ENCODE measurements around the gene TOP3A. TPM values are rescaled to one million over a fixed set of nuclear protein-coding genes. Genes with fewer than 3 reads are reported as not detected.
A peak's percentile ranks its signal among the peaks of the same experiment; 100 is the strongest.
"Not testable (repeated sequence)": the region's sequence is repeated elsewhere in the genome, so short reads cannot be mapped to it uniquely, and the experiment has no call there.

The TOP3A gene, protein sequence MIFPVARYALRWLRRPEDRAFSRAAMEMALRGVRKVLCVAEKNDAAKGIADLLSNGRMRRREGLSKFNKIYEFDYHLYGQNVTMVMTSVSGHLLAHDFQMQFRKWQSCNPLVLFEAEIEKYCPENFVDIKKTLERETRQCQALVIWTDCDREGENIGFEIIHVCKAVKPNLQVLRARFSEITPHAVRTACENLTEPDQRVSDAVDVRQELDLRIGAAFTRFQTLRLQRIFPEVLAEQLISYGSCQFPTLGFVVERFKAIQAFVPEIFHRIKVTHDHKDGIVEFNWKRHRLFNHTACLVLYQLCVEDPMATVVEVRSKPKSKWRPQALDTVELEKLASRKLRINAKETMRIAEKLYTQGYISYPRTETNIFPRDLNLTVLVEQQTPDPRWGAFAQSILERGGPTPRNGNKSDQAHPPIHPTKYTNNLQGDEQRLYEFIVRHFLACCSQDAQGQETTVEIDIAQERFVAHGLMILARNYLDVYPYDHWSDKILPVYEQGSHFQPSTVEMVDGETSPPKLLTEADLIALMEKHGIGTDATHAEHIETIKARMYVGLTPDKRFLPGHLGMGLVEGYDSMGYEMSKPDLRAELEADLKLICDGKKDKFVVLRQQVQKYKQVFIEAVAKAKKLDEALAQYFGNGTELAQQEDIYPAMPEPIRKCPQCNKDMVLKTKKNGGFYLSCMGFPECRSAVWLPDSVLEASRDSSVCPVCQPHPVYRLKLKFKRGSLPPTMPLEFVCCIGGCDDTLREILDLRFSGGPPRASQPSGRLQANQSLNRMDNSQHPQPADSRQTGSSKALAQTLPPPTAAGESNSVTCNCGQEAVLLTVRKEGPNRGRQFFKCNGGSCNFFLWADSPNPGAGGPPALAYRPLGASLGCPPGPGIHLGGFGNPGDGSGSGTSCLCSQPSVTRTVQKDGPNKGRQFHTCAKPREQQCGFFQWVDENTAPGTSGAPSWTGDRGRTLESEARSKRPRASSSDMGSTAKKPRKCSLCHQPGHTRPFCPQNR
- polyA plus RNA-seq (ENCODE audit: insufficient read length in 12 of 12), result 10 to 100 TPM in 11 of 12 donors, not detected in 1; 21.4 to 43.3 (median 28.1) TPM
- long read RNA-seq, donor 1, partial matches to known transcripts, result 0 of 1 reads
- long read RNA-seq, donor 1, other reads (novel, unspliced or antisense), result 0 of 1 reads
- long read RNA-seq, donor 2, result 0 reads
- long read RNA-seq, donor 3, result 0 reads
- long read RNA-seq, donor 4, full-length matches to known transcripts, result 3 of 3 reads
- long read RNA-seq, donor 4, partial matches to known transcripts, result 0 of 3 reads
- long read RNA-seq, donor 4, other reads (novel, unspliced or antisense), result 0 of 3 reads
- long read RNA-seq, donor 5, full-length matches to known transcripts, result 2 of 2 reads
- long read RNA-seq, donor 5, partial matches to known transcripts, result 0 of 2 reads
- long read RNA-seq, donor 5, other reads (novel, unspliced or antisense), result 0 of 2 reads
- long read RNA-seq, donor 6, result 0 reads
- long read RNA-seq, donor 7, partial matches to known transcripts, result 0 of 1 reads
- long read RNA-seq, donor 7, other reads (novel, unspliced or antisense), result 0 of 1 reads
- long read RNA-seq, donor 8, result 0 reads
- long read RNA-seq, donor 9, partial matches to known transcripts, result 0 of 1 reads
- long read RNA-seq, donor 9, other reads (novel, unspliced or antisense), result 0 of 1 reads
- long read RNA-seq, donor 10, partial matches to known transcripts, result 0 of 2 reads
- long read RNA-seq, donor 10, other reads (novel, unspliced or antisense), result 0 of 2 reads
- long read RNA-seq, donor 11, result 0 reads

DNA sequence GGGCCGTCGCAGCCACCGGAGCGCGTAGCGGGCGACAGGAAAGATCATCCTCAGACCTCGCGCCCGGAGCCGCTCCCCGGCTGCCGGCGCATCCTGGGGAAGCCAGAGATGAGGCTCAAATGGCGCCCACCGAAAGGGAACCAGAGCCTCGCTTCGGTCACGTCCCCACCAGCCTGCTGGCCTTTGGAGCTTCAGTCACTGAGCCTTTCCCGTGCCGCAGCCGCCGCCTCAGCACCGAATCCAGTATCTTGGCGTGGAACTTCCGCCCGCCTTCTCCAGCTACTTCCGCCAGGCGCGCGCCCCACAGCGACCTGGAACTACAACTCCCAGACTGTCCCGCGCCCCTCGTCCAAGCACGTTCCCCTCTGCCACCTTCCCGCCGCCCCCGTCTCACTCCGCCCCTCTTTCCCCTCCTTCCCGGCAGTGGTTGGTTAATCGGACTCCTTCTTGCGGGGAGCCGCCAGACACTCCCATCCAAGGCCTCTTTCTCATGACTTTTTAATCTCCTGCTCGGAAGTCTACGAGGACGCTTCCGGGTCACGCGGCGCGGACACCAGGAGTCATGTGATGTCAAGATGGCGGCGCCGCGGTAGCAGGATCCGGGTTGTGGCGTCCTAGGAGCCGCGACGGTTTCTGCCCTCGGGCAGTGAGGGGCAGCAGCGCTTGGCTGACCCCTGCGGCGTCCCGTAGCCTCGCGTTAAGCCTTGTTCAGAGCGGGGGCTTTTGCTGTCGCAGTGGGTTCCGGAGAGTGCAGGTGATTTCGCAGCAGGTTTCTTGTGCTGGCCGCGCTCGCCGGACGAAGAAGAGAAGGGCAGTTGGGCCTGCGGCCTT lies at the start of gene TOP3A, which contains the start of gene SMCR8:
TSS of gene TOP3A (minus strand) at position 264 of the 831 bp plus-strand sequence. CDS start at position 48, 216 bp downstream.
TSS of gene SMCR8 (plus strand) at position 563 of the 831 bp plus-strand sequence. CDS start 497 bp downstream, outside the sequence.
- DNase-seq, result peak; percentile 98

DNA sequence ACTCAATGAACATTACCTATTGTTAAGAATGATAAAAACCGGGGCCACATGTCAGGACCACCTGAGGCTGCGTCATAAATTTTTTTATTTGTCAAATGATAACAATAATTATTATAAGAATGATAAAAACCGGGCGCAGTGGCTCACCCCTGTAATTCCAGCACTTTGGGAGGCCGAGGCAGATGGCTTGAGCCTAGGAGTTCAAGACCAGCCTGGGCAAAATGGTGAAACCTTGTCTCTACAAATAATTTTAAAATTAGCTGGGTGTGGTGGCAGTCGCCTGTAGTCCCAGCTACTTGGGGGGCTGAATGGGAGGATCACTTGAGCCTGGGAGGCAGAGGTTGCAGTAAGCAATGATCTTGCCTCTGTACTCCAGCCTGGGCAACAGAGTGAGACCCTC lies 49.4 kb upstream of the TOP3A start:
- DNase-seq, result no peak

DNA sequence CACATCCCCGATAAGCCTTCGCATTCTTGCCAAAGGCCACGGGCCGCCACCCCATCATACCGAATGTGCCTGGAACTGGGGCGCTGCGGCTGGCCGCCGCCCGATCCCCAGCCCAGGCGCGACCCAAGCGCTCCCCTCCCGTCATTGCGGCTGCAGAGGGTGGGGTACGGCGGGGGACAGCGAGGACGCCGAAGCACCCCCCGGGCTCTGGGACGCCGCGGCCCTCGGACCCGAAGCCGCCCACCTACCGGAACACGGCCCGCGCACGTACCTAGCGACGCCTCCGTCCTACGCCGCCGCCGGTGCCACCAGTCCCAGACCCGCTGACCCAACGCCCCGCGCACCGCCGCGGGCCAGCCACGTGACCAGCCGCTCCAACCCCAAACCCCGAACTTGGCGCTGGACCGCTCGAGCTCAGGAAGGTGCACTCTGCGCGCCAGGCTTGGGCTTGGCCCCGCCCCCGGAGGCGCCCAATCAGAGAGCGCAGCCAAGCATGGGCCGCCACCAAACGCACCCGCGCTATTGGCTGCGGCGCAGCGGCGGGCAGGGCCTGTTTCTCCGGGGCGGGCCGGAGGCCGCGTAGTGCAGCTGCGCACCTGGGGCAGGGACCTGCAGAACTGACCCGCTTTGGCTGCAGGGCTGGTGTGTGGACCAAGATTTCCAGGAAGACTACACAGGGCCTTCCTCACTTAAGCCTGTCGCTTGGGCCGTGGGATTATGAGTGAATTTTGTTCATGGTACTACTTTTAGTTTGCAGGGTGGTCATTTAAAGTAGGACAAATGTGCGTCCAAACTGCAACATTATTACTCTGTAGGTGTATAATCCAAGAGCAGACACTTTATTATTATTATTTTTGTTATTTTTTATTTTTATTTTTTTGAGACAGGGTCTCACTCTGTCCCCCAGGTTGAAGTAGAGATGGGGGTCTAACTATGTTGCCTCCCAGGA lies 48.6 kb upstream of the TOP3A start, which contains the start of gene SHMT1:
TSS of gene SHMT1 (minus strand) at position 450 of the 949 bp plus-strand sequence. CDS start 7,569 bp downstream, outside the sequence.
- DNase-seq, result peak; percentile 91

DNA sequence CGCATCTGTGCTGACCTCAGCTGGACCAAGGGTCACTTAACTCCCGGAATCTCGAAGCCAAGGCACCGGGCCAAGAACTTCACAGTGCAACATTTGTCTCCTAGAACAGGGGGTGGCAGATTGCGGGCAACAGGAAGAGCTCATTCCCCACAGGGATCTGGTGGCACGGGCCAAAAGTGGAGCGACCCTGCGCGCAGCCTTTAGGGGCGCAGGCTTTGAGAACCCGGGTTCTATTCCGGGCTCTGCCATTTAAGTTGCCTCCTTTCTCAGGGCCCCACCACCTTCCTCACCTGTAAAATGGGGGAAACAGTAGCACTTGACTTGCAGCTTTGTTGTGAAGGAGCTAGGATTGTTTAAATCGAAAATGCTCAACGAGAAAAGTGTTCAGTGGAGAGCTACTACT lies 47.9 kb upstream of the TOP3A start:
- peak; percentile 29 for DNase-seq

DNA sequence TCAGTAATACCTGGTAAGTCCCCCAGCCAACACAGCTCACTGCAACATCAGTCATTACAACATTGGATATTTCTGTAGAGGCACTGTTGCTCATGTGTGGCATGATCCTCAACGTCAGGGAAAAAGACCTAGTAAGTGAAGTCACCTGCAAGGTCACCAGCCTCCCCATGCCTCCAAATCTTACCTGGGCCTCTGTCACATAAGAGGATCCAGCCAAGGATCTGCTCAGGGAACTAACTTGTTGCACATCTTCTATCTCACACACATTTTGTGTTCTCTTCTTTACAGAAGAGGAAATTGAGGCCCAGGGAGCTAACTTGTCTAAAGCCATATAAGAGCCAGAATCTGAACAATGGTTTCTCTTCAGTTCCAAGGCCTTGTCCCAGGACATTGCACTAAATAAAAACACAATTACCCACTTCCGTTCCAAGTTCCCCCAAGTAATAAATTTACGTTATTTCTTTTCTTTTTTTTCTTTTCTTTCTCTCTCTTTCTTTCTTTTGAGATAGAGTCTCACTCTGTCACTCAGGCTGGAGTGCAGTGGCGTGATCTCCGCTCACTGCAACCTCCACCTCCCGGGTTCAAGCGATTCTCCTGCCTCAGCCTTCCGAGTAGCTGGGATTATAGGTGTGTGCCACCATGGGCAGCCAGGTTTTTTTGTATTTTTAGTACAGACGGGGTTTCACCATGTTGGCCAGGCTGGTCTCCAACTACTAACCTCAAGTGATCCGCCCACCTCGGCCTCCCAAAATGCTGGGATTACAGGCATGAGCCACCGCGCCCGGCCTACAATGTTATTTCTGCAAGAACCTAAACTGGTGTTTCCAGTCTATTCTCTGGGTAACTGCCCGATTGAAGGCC lies 47.3 kb upstream of the TOP3A start:
- DNase-seq, result peak; percentile 20

DNA sequence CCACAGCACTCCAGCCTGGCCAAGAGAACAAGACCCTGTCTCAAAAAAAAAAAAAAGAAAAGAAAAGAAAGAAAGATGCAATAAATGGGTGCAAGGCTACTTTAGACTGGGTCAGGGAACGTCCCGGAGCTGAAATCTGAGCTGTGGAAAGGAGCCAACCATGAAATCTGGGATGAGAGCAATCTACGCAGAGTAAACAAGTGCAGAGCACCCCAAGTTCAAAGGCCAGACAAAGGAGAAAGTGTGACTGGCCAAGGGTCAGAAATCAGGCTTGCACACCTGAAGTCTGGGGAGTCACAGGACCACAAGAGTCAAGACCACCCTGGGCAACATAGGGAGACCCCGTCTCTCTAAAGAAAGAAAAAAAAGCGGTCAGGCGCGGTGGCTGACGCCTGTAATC lies 45.7 kb upstream of the TOP3A start:
- no peak for DNase-seq

DNA sequence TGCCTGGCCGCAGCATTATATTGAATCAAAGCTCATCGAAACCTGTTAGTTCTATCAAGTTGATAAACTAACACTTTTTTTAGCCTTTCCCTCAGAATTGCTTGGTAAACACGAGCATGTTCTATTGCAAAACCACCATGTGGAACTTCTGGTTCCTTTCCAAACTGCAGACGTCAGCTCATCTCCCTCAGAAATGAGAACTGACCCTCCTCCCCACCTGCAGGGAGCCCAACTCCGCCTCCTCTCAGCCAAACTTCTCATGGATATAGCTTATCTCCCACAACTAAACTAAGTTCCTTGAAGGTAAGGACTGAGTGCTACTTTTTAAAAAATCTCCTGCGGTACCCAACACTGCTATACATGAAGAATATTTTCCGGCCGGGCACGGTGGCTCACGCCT lies 41.8 kb upstream of the TOP3A start:
- DNase-seq, result peak; percentile 15

DNA sequence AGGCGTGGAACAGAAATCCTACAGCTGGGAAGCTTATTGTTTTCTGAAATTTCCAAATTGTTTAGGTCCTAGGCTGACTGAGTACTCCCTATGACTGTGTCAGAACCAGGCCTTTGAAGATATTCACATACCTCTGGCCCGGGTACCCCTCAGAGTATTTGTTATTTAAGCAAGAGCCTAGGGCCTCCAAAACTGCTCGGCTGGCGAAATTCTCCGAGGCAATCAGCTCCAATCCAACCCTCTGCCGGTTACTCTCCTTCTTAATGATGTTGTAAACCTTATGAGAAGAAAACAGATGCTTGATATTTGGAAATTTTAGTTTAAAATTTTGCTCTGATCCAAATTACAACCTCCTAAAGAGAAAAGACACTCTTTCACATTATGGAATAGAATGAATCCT lies 38.7 kb upstream of the TOP3A start:
- DNase-seq, result no peak

DNA sequence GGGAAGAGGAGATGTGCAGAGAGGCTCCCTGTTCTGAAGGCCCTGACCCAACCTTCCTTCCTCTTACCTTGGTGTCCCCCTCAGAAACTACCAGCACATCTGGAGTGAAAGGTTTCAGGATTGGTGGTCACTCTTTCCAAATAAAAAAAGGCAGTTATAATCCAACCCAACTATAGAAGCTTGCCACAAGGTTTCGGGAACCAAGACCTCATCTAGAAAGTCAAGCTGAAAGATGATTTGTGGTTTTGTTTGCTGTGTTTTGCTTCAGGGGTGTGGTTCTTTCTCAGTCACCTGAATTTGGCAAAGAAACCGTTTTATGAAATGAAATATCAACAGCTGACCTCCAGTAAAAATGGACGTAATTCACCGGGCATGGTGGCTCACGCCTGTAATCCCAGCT lies 29.2 kb upstream of the TOP3A start:
- no peak for DNase-seq

DNA sequence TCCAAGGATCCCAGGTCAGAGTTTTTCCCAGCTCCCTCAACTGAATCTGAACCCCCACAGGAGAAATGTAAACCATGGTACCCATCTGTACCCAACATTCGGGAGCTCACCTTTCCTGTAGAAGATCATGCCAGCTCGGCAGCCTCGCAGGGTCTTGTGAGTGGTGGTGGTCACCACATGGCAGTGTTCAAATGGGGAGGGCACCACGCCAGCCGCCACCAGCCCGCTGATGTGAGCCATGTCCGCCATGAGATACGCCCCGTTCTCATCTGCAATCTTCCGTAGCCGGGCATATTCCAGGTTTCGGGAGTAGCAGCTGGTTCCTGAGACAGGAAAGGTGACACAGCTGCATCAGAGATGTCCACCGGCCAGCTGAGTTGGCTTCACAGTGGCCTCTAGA lies 25.1 kb upstream of the TOP3A start:
- no peak for DNase-seq

DNA sequence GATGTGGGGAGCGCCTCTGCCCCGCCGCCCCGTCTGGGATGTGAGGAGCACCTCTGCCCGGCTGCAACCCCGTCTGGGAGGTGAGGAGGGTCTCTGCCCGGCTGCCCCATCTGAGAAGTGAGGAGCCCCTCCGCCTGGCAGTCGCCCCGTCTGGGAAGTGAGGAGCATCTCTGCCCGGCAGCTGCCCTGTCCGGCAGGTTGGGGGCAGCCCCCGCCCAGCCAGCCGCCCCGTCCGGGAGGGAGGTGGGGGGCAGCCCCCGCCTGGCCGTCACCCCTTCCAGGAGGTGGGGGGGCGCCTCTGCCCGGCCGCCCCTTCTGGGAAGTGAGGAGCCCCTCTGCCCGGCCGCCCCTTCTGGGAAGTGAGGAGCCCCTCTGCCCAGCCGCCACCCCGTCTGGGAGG lies 23.4 kb upstream of the TOP3A start:
- DNase-seq, result not testable (repeated sequence)

DNA sequence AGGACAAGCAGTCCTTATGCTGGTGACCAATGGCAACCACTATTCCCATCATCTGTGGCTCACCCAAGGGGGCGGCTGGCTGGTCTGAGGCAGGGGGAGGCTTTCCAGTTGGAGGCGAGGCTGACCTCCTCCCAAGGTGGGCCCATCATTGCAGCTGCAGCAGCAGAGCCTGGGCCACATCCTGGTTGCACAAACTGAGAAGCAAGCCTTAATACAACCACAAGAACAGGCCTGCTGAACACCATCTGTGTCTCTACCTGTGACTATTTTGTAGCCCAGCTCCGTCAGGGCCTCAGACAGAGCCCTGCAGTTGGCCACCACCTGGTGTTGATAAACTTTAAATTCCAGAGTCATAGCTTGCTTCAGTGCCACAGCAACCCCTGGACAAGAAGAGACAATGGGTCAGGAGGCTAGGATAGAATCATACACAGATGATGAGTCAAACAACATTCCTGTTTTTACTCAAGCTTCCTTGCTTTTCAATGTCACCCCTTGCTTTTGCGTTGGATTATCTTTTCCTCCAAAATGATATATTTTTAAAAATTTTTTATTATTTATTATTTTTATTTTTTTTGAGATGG lies 18.2 kb upstream of the TOP3A start:
- DNase-seq, result no peak

DNA sequence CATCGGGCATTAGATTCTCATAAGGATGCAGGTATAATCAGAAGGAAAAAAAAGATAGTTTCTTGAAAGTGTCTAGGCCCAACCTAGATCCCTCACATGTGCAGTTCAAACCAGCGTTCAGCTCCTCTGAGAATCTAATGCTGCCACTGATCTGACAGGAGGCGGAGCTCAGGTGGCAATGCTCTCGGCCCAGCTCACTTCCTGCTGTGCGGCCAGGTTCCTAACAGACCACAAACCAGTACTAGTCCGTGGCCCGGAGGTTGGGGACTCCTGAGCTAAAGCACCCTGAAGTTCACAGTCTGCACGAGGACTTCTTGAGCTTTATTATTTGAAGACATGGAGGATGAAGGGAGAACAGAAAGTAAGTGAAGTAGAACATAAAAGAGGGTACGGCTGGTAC lies 17.1 kb upstream of the TOP3A start:
- no peak for DNase-seq

DNA sequence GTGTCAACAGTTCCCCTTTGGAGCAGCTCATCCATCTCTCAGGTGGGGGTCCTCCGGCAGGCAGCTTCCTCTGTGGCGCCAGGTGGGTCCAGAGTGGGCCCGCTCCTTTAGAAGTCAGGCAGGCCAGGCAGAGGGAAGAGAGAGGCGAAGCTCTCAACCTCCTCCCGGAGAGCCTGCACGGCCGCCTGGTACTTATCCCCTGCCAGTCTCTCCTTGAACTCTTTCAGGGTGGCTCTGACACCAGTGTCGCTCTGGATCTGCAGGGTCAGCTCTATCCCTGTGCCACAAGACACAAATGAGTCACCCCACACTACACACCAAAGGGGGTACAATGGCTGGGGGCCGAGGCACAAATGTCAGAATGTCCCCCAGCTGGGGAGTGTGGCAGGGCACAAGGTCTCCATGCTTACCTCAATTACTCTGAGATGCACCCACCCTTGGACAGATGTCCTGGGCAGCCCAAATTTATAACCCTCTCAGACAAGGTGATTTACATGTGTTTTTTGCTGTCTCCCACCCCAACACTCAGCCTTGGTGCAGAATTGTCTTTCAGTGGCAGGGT lies 13.9 kb upstream of the TOP3A start:
- no peak for DNase-seq

DNA sequence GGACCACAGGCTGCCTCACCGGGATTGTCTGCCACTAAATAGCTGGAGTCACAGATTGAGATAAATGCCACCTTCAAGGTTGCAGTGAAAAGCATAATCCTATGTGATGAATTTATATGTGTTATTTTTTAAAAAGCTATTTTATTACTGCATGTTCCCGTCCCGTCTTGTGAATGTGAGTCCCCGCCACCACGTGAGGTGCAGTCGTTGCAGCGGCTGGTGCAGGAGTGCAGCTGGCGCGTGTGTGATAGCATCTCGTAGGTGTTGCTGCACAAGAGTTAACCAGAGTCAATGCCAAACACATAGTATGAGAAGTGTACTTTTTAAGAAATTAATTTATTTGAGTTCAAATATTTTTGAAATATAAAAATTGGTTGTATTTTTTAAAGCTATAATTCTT lies 12.8 kb upstream of the TOP3A start:
- no peak for DNase-seq

DNA sequence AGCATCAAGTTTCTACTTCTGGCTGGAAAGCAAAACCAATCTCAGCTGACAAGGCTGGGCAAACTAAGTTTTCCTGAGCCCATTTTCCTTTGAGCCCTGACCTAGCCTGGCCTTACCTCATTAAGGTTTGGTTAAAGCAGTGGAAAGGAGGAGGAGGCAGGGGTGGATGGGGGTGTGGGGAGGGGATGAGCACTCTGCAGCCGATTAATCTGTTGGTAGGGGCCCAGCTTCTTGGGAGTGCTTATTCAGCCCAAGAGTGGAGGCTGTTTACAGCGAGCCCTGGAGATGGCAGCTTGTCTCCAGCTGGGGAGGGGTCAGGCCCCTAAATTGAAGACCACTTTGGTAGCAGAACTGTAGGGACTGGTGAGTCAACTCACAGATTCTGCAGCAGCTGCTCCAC lies 12.3 kb upstream of the TOP3A start:
- DNase-seq, result no peak

DNA sequence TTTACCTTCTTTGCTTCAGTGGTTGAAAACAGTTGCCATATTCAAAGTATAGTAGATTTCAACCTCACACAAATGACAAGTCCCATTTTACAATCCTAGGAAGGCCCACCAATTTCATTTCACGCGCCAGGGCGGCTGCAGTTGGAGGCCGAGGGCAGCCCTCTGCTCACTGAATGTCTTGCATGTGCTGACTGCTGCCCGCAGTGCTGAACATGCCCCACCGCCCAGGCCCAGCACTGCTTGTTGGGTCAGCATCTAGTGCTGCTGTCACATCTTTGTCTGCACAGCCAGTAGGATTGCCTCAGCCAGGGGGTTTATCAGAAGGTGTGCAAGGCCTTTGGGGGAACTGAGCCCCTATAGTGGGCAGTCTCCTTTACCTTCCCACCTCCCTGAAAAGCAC lies 11.8 kb upstream of the TOP3A start:
- no peak for DNase-seq
